Right lobe of liver (tissue), 6 donors: ENCODE results near the gene EGF. TPM values are rescaled to one million over a fixed set of nuclear protein-coding genes. Genes with fewer than 3 reads are reported as not detected.
A peak's percentile ranks its signal among the peaks of the same experiment; 100 is the strongest.

Experiments
- ATAC-seq, 4 donors: fragments of 200-7000 bp; cut with Tn5 transposase; one replicate each; pipeline ENCODE4 v1.9.1; 2020; ENCODE audit warnings: mild to moderate bottlenecking in 4 of 4, moderate library complexity in 4 of 4
- DNase-seq, 3 donors: peaks; one replicate each; pipeline ENCODE4 v3.0.0-alpha.2; 2020
- H3K27ac ChIP-seq, 3 donors: fragments of 200-600 bp; one replicate each; pipeline ENCODE4 v1.8.0; 2022
- H3K27me3 ChIP-seq, 2 donors: fragments of 200-600 bp; one replicate each; pipeline ENCODE4 v1.8.0; 2022
- H3K36me3 ChIP-seq, 4 donors: fragments of 200-600 bp; sonication (generic) in 1 of 4; one replicate each; pipeline versions ENCODE4 v1.5.1 to v1.8.0; 2017 to 2022; ENCODE audit warnings: control low read depth in 1 of 4
- H3K4me1 ChIP-seq, 4 donors: fragments of 200-600 bp; sonication (generic) in 1 of 4; one replicate each; pipeline versions ENCODE4 v1.5.1 to v1.8.0; 2017 to 2022; ENCODE audit warnings: control low read depth in 1 of 4
- H3K4me3 ChIP-seq, 3 donors: fragments of 200-600 bp; one replicate each; pipeline ENCODE4 v1.8.0; 2022
- H3K9me3 ChIP-seq, 4 donors: fragments of 200-600 bp; sonication (generic) in 1 of 4; one replicate each; pipeline versions ENCODE4 v1.5.1 to v1.8.0; 2017 to 2022; ENCODE audit warnings: control low read depth in 1 of 4
- POLR2A ChIP-seq: fragments of 450-650 bp; IDR thresholded peaks from one replicate; pipeline ENCODE4 v1.6.1; 2017; ENCODE audit warnings: antibody characterized with exemption, mild to moderate bottlenecking
- WGBS: methylation state at CpG from one replicate; pipeline ENCODE4 v1.1.6; 2018; ENCODE audit warnings: low coverage, low lambda C conversion rate; ENCODE audit not compliant: insufficient coverage; ENCODE audit errors: missing lambda C conversion rate; 5-methylcytosine and 5-hydroxymethylcytosine counted together
- intact Hi-C, 2 donors: fragments of 100-400 bp; cut with DNase I; formaldehyde crosslinking; loops; one replicate each; pipeline versions ENCODE4 v1.11.2 to v1.14.1; 2022
- total RNA-seq, 6 experiments: library from RNA; depleted of rRNA in 2 of 6; stranded (reverse); fragments of >200 nt in 2 of 6; fragmentation: NEBNext Ultra II Directional in 3 of 6; extraction: Animal tissue kit (Norgen Biotek cat#: 25700) in 3 of 6; gene quantifications; one replicate each; pipeline versions ENCODE4 v1.1.0 to v1.2.4, GENCODE V29; 2016 to 2023
- TF ChIP-seq, protein P1 (sequence below), 4 donors: fragments of 200-600 bp in 3 of 4; fragments of 450-650 bp in 1 of 4; IDR thresholded peaks; one replicate each; pipeline versions ENCODE4 v1.5.1 to v1.8.0; 2016 to 2022; ENCODE audit warnings: antibody characterized with exemption in 4 of 4, mild to moderate bottlenecking in 2 of 4
- donor health status: DM: no; HTN: yes; CAD: no.
- donor health status: DM: no; HTN: no; CAD: no.
- donor health status: DM: no; HTN: no; CAD: no.
- donor health status: DM: no; HTN: yes; CAD: no.
- donor health status: DM: no; HTN: yes; CAD: no.

The EGF gene
- total RNA-seq, 6 experiments from 2014 or later = not detected

- H3K4me1 ChIP-seq = no peaks in the 10 kb centered on the region
- H3K4me3 ChIP-seq = no peak overlapping the region
- H3K36me3 ChIP-seq = no peaks in the 10 kb centered on the region
- no peaks in the 10 kb centered on the region for H3K9me3 ChIP-seq
- intact Hi-C loops = loop anchor here in 1 of 2 donors (10.0 kb wide), 1 partner anchor 545 kb away; no protein-coding TSS in a partner anchor
- DNase-seq = no peak
- no peak overlapping the region for H3K27ac ChIP-seq
- peak; percentile 60 to 83 (median 72) for ATAC-seq
- WGBS = 29% methylated on average over 6 of the region's 6 CpGs
- TF ChIP-seq POLR2A = no peak
- TF ChIP-seq, protein P1, sequence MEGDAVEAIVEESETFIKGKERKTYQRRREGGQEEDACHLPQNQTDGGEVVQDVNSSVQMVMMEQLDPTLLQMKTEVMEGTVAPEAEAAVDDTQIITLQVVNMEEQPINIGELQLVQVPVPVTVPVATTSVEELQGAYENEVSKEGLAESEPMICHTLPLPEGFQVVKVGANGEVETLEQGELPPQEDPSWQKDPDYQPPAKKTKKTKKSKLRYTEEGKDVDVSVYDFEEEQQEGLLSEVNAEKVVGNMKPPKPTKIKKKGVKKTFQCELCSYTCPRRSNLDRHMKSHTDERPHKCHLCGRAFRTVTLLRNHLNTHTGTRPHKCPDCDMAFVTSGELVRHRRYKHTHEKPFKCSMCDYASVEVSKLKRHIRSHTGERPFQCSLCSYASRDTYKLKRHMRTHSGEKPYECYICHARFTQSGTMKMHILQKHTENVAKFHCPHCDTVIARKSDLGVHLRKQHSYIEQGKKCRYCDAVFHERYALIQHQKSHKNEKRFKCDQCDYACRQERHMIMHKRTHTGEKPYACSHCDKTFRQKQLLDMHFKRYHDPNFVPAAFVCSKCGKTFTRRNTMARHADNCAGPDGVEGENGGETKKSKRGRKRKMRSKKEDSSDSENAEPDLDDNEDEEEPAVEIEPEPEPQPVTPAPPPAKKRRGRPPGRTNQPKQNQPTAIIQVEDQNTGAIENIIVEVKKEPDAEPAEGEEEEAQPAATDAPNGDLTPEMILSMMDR (IDR thresholded peaks at IDR 0.05) = no peak
- no peaks in the 10 kb centered on the region for H3K27me3 ChIP-seq
These were observed 57.2 kb downstream of the EGF start for GRCh38 chr4:109969919-109970318.

GRCh38 chr4:109972786-109973528, 60.3 kb downstream of the EGF start:
- no peaks in the 10 kb centered on the region for H3K27me3 ChIP-seq
- intact Hi-C loops = loop anchor here in 1 of 2 donors (10.0 kb wide), 1 partner anchor 548 kb away; no protein-coding TSS in a partner anchor
- H3K36me3 ChIP-seq = no peaks in the 10 kb centered on the region
- no peak overlapping the region for H3K4me3 ChIP-seq
- 43% methylated on average over 5 of the region's 5 CpGs for WGBS
- no peak overlapping the region for H3K27ac ChIP-seq
- H3K4me1 ChIP-seq = no peaks in the 10 kb centered on the region
- TF ChIP-seq, protein P1 (IDR thresholded peaks at IDR 0.05) = no peak
- no peak for TF ChIP-seq POLR2A
- ATAC-seq = no peak
- DNase-seq = no peak
- H3K9me3 ChIP-seq = no peaks in the 10 kb centered on the region

- intact Hi-C loops = loop anchor here in 1 of 2 donors (10.0 kb wide), 1 partner anchor 549 kb away; no protein-coding TSS in a partner anchor
- no peak for ATAC-seq
- no peak overlapping the region for H3K4me3 ChIP-seq
- H3K9me3 ChIP-seq = no peaks in the 10 kb centered on the region
- WGBS = 54% methylated on average over 2 of the region's 2 CpGs
- no peaks in the 10 kb centered on the region for H3K36me3 ChIP-seq
- no peak for DNase-seq
- H3K27me3 ChIP-seq = no peaks in the 10 kb centered on the region
- no peak overlapping the region for H3K27ac ChIP-seq
- TF ChIP-seq, protein P1 (IDR thresholded peaks at IDR 0.05) = no peak
- TF ChIP-seq POLR2A = no peak
- H3K4me1 ChIP-seq = no peaks in the 10 kb centered on the region
These were observed 60.8 kb downstream of the EGF start for GRCh38 chr4:109973529-109973905.

DNA sequence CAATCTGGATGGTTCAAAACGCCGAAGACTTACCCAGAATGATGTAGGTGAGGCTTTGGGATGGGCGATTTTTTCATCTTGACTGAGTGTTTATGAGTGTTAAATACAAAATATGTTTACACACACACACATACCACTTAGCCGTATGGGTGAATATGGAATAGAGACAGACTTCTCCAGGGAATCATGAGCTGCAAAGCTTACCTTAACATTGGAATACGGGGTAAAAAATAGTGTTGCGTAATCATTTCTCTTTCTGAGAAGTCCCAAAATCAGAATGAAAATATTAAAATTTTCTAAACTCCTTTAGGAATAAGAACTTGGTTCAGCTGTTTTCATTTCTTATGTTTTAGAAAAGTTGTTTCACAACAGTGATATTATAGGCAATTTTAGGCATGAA, 63.5 kb downstream of the EGF start:
- H3K4me3 ChIP-seq = no peak overlapping the region
- 80% methylated on average over 6 of the region's 6 CpGs for whole genome bisulfite sequencing
- no peak for TF ChIP-seq POLR2A
- TF ChIP-seq, protein P1 (IDR thresholded peaks at IDR 0.05) = no peak
- intact Hi-C loops = loop anchor here in 1 of 2 donors (10.0 kb wide), 1 partner anchor 551 kb away; no protein-coding TSS in a partner anchor
- H3K4me1 ChIP-seq = no peaks in the 10 kb centered on the region
- no peaks in the 10 kb centered on the region for H3K27me3 ChIP-seq
- H3K36me3 ChIP-seq = no peaks in the 10 kb centered on the region
- no peak overlapping the region for H3K27ac ChIP-seq
- no peak for ATAC-seq
- no peak for DNase-seq
- H3K9me3 ChIP-seq = no peaks in the 10 kb centered on the region
